H1 (cell line): ENCODE results near the gene SNTG2. TPM values are rescaled to one million over a fixed set of nuclear protein-coding genes. Genes with fewer than 3 reads are reported as not detected.

Source experiments
- CTCF ChIA-PET: fragments of 300-600 bp; sonication (Branson Sonifier 250); formaldehyde crosslinking; loops from one replicate; lab custom pipeline; 2021; ENCODE audit not compliant: partially characterized antibody; lab: Charles Lee
- POLR2A ChIA-PET: fragments of 300-600 bp; sonication (Branson Sonifier 250); formaldehyde crosslinking; loops from one replicate; lab custom pipeline; 2021; ENCODE audit warnings: inconsistent platforms; ENCODE audit not compliant: partially characterized antibody; lab: Charles Lee
- DNase-seq, 2 experiments: peaks; one replicate each; pipeline versions ENCODE4 v3.0.0 to v3.0.0-alpha.2; 2010 to 2022; ENCODE audit warnings: low spot score in 2 of 2, low read depth in 1 of 2, mixed read lengths in 1 of 2
- FAIRE-seq: peaks from 2 replicates; lab custom pipeline; 2011; peaks lifted over from hg19 to GRCh38; lab: Jason Lieb, UNC
- H2AFZ ChIP-seq: 2 replicates; pipeline ENCODE4 v1.8.1; 2012; ENCODE audit warnings: low read length, inconsistent platforms
- H2AK5ac ChIP-seq: 2 replicates; pipeline ENCODE4 v1.6.1; 2013; ENCODE audit warnings: low read depth, low read length
- H2BK120ac ChIP-seq: replicated peaks from 2 replicates; pipeline ENCODE3; 2013; ENCODE audit warnings: low read depth, low read length, inconsistent platforms
- H2BK12ac ChIP-seq: 2 replicates; pipeline ENCODE4 v1.6.1; 2013; ENCODE audit warnings: low read depth, low read length
- H2BK15ac ChIP-seq: 2 replicates; pipeline ENCODE4 v1.6.1; 2013; ENCODE audit warnings: low read length
- H2BK20ac ChIP-seq: 2 replicates; pipeline ENCODE4 v1.6.1; 2013; ENCODE audit warnings: low read length
- H2BK5ac ChIP-seq: 2 replicates; pipeline ENCODE4 v1.6.1; 2013; ENCODE audit warnings: low read depth, low read length
- H3K14ac ChIP-seq: 2 replicates; pipeline ENCODE4 v1.6.1; 2013; ENCODE audit warnings: inconsistent platforms; ENCODE audit not compliant: insufficient read length
- H3K18ac ChIP-seq: 2 replicates; pipeline ENCODE4 v1.6.1; 2013; ENCODE audit warnings: low read length; ENCODE audit errors: extremely low read depth
- H3K23ac ChIP-seq: 2 replicates; pipeline ENCODE4 v1.6.1; 2013; ENCODE audit warnings: inconsistent platforms; ENCODE audit not compliant: insufficient read length
- H3K23me2 ChIP-seq: 2 replicates; pipeline ENCODE4 v1.6.1; 2013; ENCODE audit warnings: low read depth, low read length
- H3K27ac ChIP-seq: 2 replicates; pipeline ENCODE4 v1.6.1; 2011; ENCODE audit warnings: low read depth, low read length, inconsistent platforms
- H3K27me3 ChIP-seq, 4 experiments: replicated peaks in 1 of 4; 1 replicate in 1 of 4; 2 replicates in 3 of 4; pipeline versions ENCODE4 v1.6.1 to v1.8.1; 2011 to 2013; ENCODE audit warnings: low read length in 3 of 4, mild to moderate bottlenecking in 3 of 4, inconsistent platforms in 2 of 4, mixed read lengths in 2 of 4, moderate library complexity in 1 of 4; ENCODE audit not compliant: control insufficient read depth in 3 of 4, insufficient read depth in 3 of 4; ENCODE audit errors: extremely low read depth in 1 of 4
- H3K36me3 ChIP-seq, 4 experiments: 2 replicates each; pipeline versions ENCODE4 v1.6.1 to v1.8.1; 2011 to 2013; ENCODE audit warnings: mild to moderate bottlenecking in 4 of 4, low read length in 3 of 4, moderate library complexity in 2 of 4, control low read depth in 1 of 4, inconsistent platforms in 1 of 4; ENCODE audit not compliant: insufficient read depth in 4 of 4, control insufficient read depth in 2 of 4
- H3K4ac ChIP-seq: replicated peaks from 2 replicates; pipeline ENCODE3; 2013; ENCODE audit warnings: low read length, low read depth, mixed read lengths, inconsistent platforms; ENCODE audit not compliant: insufficient read length
- H3K4me1 ChIP-seq, 4 experiments: replicated peaks in 1 of 4; 1 replicate in 1 of 4; 2 replicates in 3 of 4; pipeline versions ENCODE4 v1.6.1 to v1.8.1; 2011 to 2013; ENCODE audit warnings: low read length in 3 of 4, inconsistent platforms in 2 of 4, mixed read lengths in 1 of 4; ENCODE audit not compliant: insufficient read depth in 4 of 4, control insufficient read depth in 3 of 4
- H3K4me2 ChIP-seq, 2 experiments: 2 replicates each; pipeline versions ENCODE4 v1.6.1 to v1.8.1; 2011 to 2013; ENCODE audit warnings: low read depth in 2 of 2, low read length in 2 of 2, control low read depth in 1 of 2, inconsistent platforms in 1 of 2, mild to moderate bottlenecking in 1 of 2; ENCODE audit not compliant: insufficient read depth in 1 of 2
- H3K4me3 ChIP-seq, 4 experiments: fragments of 200-600, 300-600 bp in 1 of 4; sonication (generic), shearing (Covaris generic), sonication (Bioruptor Twin) in 1 of 4; 2 replicates each; pipeline versions ENCODE4 v1.5.1 to v1.8.1; 2011 to 2016; ENCODE audit warnings: low read length in 4 of 4, low read depth in 3 of 4, control low read depth in 2 of 4, inconsistent platforms in 2 of 4, mild to moderate bottlenecking in 2 of 4, mixed read lengths in 1 of 4, moderate library complexity in 1 of 4; ENCODE audit not compliant: insufficient read depth in 2 of 4; ENCODE audit errors: extremely low read depth in 1 of 4
- H3K56ac ChIP-seq: replicated peaks from 2 replicates; pipeline ENCODE3; 2013; ENCODE audit warnings: low read depth, mild to moderate bottlenecking, mixed read lengths, low read length, inconsistent platforms; ENCODE audit not compliant: insufficient read length
- H3K79me1 ChIP-seq: 2 replicates; pipeline ENCODE4 v1.6.1; 2013; ENCODE audit warnings: low read depth, low read length, control low read depth
- H3K79me2 ChIP-seq, 2 experiments: 2 replicates each; pipeline versions ENCODE4 v1.6.1 to v1.8.1; 2012 to 2013; ENCODE audit warnings: low read length in 2 of 2, mild to moderate bottlenecking in 2 of 2, inconsistent platforms in 1 of 2; ENCODE audit not compliant: insufficient read depth in 2 of 2, control insufficient read depth in 1 of 2
- H3K9ac ChIP-seq, 4 experiments: replicated peaks in 1 of 4; 1 replicate in 1 of 4; 2 replicates in 3 of 4; pipeline versions ENCODE4 v1.6.1 to v1.8.1; 2011 to 2013; ENCODE audit warnings: low read depth in 3 of 4, low read length in 3 of 4, control low read depth in 2 of 4, mild to moderate bottlenecking in 2 of 4, moderate library complexity in 2 of 4, inconsistent platforms in 1 of 4; ENCODE audit errors: extremely low read depth in 1 of 4
- H3K9me3 ChIP-seq, 2 experiments: 2 replicates each; pipeline versions ENCODE4 v1.6.1 to v1.8.1; 2012 to 2013; ENCODE audit warnings: mild to moderate bottlenecking in 2 of 2, moderate library complexity in 2 of 2, control low read depth in 1 of 2, inconsistent platforms in 1 of 2, low read depth in 1 of 2, low read length in 1 of 2, mixed read lengths in 1 of 2; ENCODE audit not compliant: insufficient read depth in 2 of 2
- H4K20me1 ChIP-seq, 2 experiments: replicated peaks in 1 of 2; 2 replicates each; pipeline versions ENCODE3 to v1.8.1; 2011 to 2013; ENCODE audit warnings: inconsistent platforms in 2 of 2, low read length in 2 of 2, mild to moderate bottlenecking in 1 of 2; ENCODE audit not compliant: insufficient read depth in 2 of 2, control insufficient read depth in 1 of 2
- H4K5ac ChIP-seq: 2 replicates; pipeline ENCODE4 v1.6.1; 2013; ENCODE audit warnings: low read length, low read depth, mixed read lengths, inconsistent platforms; ENCODE audit not compliant: insufficient read length
- H4K8ac ChIP-seq: 2 replicates; pipeline ENCODE4 v1.8.0; 2013; ENCODE audit warnings: mild to moderate bottlenecking, moderate library complexity, low read length, inconsistent platforms; ENCODE audit not compliant: insufficient read depth; ENCODE audit errors: extremely low read depth
- H4K91ac ChIP-seq: replicated peaks from 2 replicates; pipeline ENCODE3; 2013; ENCODE audit warnings: low read length, mixed read lengths, inconsistent platforms; ENCODE audit not compliant: insufficient read length
- ATF3 ChIP-seq: IDR thresholded peaks from 2 replicates; pipeline ENCODE4 v1.6.1; 2011; ENCODE audit warnings: low read depth, mild to moderate bottlenecking, low read length; ENCODE audit not compliant: insufficient read depth
- CTBP2 ChIP-seq: IDR thresholded peaks from 2 replicates; pipeline ENCODE4 v1.7.0; 2011; ENCODE audit warnings: borderline replicate concordance, mild to moderate bottlenecking, moderate library complexity, mixed read lengths, low read length; ENCODE audit not compliant: insufficient read depth, insufficient read length
- EP300 ChIP-seq, 2 experiments: IDR thresholded peaks; 1 replicate in 1 of 2; 2 replicates in 1 of 2; pipeline ENCODE4 v1.6.1; 2011 to 2012; ENCODE audit warnings: low read depth in 2 of 2, low read length in 2 of 2, mild to moderate bottlenecking in 2 of 2, borderline replicate concordance in 1 of 2, inconsistent platforms in 1 of 2, moderate library complexity in 1 of 2
- KDM5A ChIP-seq: fragments of 200-600 bp; IDR thresholded peaks from 2 replicates; pipeline ENCODE4 v1.7.1; 2012; ENCODE audit warnings: mild to moderate bottlenecking, low read length, inconsistent platforms, mixed read lengths
- MAX ChIP-seq: IDR thresholded peaks from 2 replicates; pipeline ENCODE4 v1.6.1; 2012; ENCODE audit warnings: inconsistent platforms
- PHF8 ChIP-seq: fragments of 200-600 bp; sonication (generic); conservative IDR thresholded peaks from 2 replicates; pipeline ENCODE4 v1.7.1; 2012; ENCODE audit warnings: low read depth, mild to moderate bottlenecking, inconsistent platforms, low read length, moderate library complexity
- POLR2AphosphoS5 ChIP-seq: IDR thresholded peaks from 2 replicates; pipeline ENCODE4 v1.6.1; 2011; ENCODE audit warnings: low read depth, low read length
- RFX5 ChIP-seq: IDR thresholded peaks from 2 replicates; pipeline ENCODE4 v1.6.1; 2011; ENCODE audit warnings: low read depth, low read length, improper control_type of control experiment, borderline replicate concordance
- SUZ12 ChIP-seq: fragments of 200-600 bp; sonication (generic); IDR thresholded peaks from 2 replicates; pipeline ENCODE4 v1.6.1; 2012; ENCODE audit warnings: mild to moderate bottlenecking, inconsistent platforms, low read length, moderate library complexity, mixed read lengths
- TEAD4 ChIP-seq: IDR thresholded peaks from 2 replicates; pipeline ENCODE4 v1.6.1; 2012; ENCODE audit warnings: low read depth, low read length, inconsistent platforms, mixed read lengths
- ZNF274 ChIP-seq: IDR thresholded peaks from 2 replicates; pipeline ENCODE4 v1.7.0; 2012; ENCODE audit warnings: low read length, borderline replicate concordance; ENCODE audit errors: extremely low read depth
- WGBS, 2 experiments: shearing (Covaris generic) in 1 of 2; methylation state at CpG; one replicate each; pipeline versions ENCODE4 v1.1.6 to v1.1.7; 2013 to 2015; ENCODE audit warnings: low lambda C conversion rate in 2 of 2, mixed read lengths in 2 of 2, inconsistent platforms in 1 of 2, low coverage in 1 of 2, missing lambda C conversion rate in 1 of 2; ENCODE audit not compliant: insufficient replicate concordance in 2 of 2, insufficient coverage in 1 of 2, insufficient read length in 1 of 2; ENCODE audit errors: extremely low coverage in 1 of 2, missing lambda C conversion rate in 1 of 2; 5-methylcytosine and 5-hydroxymethylcytosine counted together
- polyA plus RNA-seq, 7 experiments: library from polyadenylated mRNA; depleted of rRNA in 3 of 7; stranded (reverse) in 5 of 7; unstranded in 2 of 7; fragments of >200 nt in 5 of 7; fragments of 200-250 nt in 2 of 7; gene quantifications; 1 replicate in 5 of 7; 2 replicates in 1 of 7; 4 replicates in 1 of 7; pipeline versions ENCODE4 v1.2.1 to v1.2.3, GENCODE V29; 2011 to 2013; ENCODE audit warnings: missing spikeins in 2 of 7, mixed read lengths in 2 of 7
- total RNA-seq: library from RNA; stranded (reverse); fragmentation: NEBNext Ultra II Directional; extraction: Animal tissue kit (Norgen Biotek cat#: 25700); gene quantifications from 2 replicates; pipeline ENCODE4 v1.2.1, GENCODE V29; 2021

The SNTG2 gene
- total and polyA plus RNA-seq, 2 of the 8 experiments (the other 6 are each of a cell fraction or from before 2014, with no cell fraction given), result 6.6 to 18.1 TPM

- no peak overlapping the region for H2BK5ac ChIP-seq
- H3K18ac ChIP-seq, result no peak overlapping the region
- H3K79me2 ChIP-seq, result no peaks in the 10 kb centered on the region
- DNase-seq, result no peak
- H3K4ac ChIP-seq, result no peak overlapping the region
- peaks cover 0 to 2% (median 0%) of the 10 kb centered on the region in 4 experiments; a peak in 1 of 7 replicates for H3K4me1 ChIP-seq
- H4K91ac ChIP-seq, result no peak overlapping the region
- no peak overlapping the region for H2BK120ac ChIP-seq
- H3K27me3 ChIP-seq, result no peaks in the 10 kb centered on the region
- no peak overlapping the region for H2AK5ac ChIP-seq
- no peak overlapping the region for H3K23ac ChIP-seq
- H2AFZ ChIP-seq, result no peak overlapping the region
- no peak overlapping the region for H2BK20ac ChIP-seq
- H3K14ac ChIP-seq, result no peak overlapping the region
- H3K56ac ChIP-seq, result no peak overlapping the region
- 88% methylated on average over 6 of the region's 6 CpGs; no CpG with 5 or more reads in 1 of the 2 experiments for WGBS, 2 experiments
- FAIRE-seq, result no peak
- no peak overlapping the region for H3K9ac ChIP-seq
- no peaks in the 10 kb centered on the region for H3K79me1 ChIP-seq
- no peak overlapping the region for H3K4me2 ChIP-seq
- POLR2A ChIA-PET, result no interaction called here
- H2BK12ac ChIP-seq, result no peak overlapping the region
- no peaks in the 10 kb centered on the region for H3K9me3 ChIP-seq
- no peaks in the 10 kb centered on the region for H3K36me3 ChIP-seq
- H4K5ac ChIP-seq, result no peak overlapping the region
- H2BK15ac ChIP-seq, result no peak overlapping the region
- H3K23me2 ChIP-seq, result no peaks in the 10 kb centered on the region
- no peak overlapping the region for H3K4me3 ChIP-seq
- H4K20me1 ChIP-seq, result no peaks in the 10 kb centered on the region
- CTCF ChIA-PET, result interaction anchor here (0.7 to 0.8 kb wide), 2 partner anchors 60 to 180 kb away, joined by 3 read pairs; no protein-coding TSS in a partner anchor
- no peak overlapping the region for H3K27ac ChIP-seq
- H4K8ac ChIP-seq, result no peak overlapping the region
- TF ChIP-seq POLR2AphosphoS5, result no peak
- TF ChIP-seq EP300 (IDR thresholded peaks at IDR 0.05; ENCODE audit: borderline replicate concordance in 1 of 2, low read depth in 2 of 2, low read length in 2 of 2), result no peak
- TF ChIP-seq ZNF274, result no peak
- TF ChIP-seq SUZ12, result no peak
- no peak for TF ChIP-seq CTBP2
- no peak for TF ChIP-seq PHF8
- no peak for TF ChIP-seq TEAD4
- no peak for TF ChIP-seq RFX5
- no peak for TF ChIP-seq ATF3
- no peak for TF ChIP-seq KDM5A
- TF ChIP-seq MAX, result no peak
These were observed 410.1 kb downstream of the SNTG2 start for GRCh38 chr2:1360557-1361250.
